ENCODE data around the gene GALNT17.

GRCh38 chr7:71350680-71351079 lies 218.7 kb downstream of the GALNT17 start:
- TF ChIP-seq REST (IDR thresholded peaks at IDR 0.05; ENCODE audit: low read depth) (no peak), YY1 (IDR thresholded peaks at IDR 0.05; ENCODE audit: low read depth) (no peak), RAD21 (IDR thresholded peaks at IDR 0.05; ENCODE audit: low read depth) (no peak), FOXM1 (IDR thresholded peaks at IDR 0.05; ENCODE audit: borderline replicate concordance, low read depth) (no peak), TEAD4 (IDR thresholded peaks at IDR 0.05) (no peak), EP300 (IDR thresholded peaks at IDR 0.05; ENCODE audit: borderline replicate concordance) (no peak), NFIC (IDR thresholded peaks at IDR 0.05) (no peak)
